SH-SY5Y (cell line): ENCODE data around the gene CEL.

Source experiments
- GATA2 ChIP-seq: IDR thresholded peaks from 2 replicates; pipeline ENCODE4 v1.6.1; 2011; ENCODE audit warnings: mild to moderate bottlenecking, low read depth, low read length
- GATA3 ChIP-seq: IDR thresholded peaks from 2 replicates; pipeline ENCODE4 v1.6.1; 2011; ENCODE audit warnings: low read depth, mild to moderate bottlenecking, low read length, moderate library complexity

DNA sequence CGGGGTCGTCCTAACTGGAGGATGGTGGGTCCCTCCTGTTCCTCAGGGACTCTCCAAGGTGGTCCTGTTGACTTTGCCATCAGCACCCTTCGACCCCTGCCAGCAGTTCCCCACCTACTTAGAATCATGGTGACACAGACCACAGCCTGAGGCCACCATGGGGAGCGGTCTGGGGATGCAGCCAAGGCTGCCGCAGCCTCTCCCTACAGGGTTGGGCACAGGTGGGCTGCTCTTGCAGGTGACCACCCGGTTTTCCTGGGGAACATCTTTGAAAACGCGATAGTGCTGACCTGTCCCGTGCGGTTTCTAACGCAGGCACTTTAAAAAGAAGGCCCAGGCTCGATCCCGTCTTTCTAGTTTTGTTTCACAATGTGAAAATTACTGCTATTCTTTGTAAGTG lies 12.7 kb upstream of the CEL start:
- no peak for TF ChIP-seq GATA2
- TF ChIP-seq GATA3, result no peak
